ENCODE data around the gene MRTFA.

MRTFA gene

GRCh38 chr22:40479126-40479800 lies 157.3 kb downstream of the MRTFA start:
- Histone ChIP-seq H3K27ac (no peak overlapping the region), H3K79me2 (peaks cover 12% of the 10 kb centered on the region), H3K9ac (no peak overlapping the region), H3K4me1 (peaks cover 4% of the 10 kb centered on the region), H2AFZ (no peak overlapping the region), H3K4me3 (ENCODE audit: low read depth, low read length) (no peak overlapping the region), H3K9me3 (ENCODE audit: control insufficient read depth, low read length) (no peaks in the 10 kb centered on the region), H3K36me3 (ENCODE audit: control insufficient read depth, insufficient read depth, low read length) (no peaks in the 10 kb centered on the region), H3K27me3 (ENCODE audit: control insufficient read depth, insufficient read depth, low read length) (no peaks in the 10 kb centered on the region), H3K4me2 (ENCODE audit: low read length) (no peak overlapping the region)
- TF ChIP-seq CTCF (IDR thresholded peaks at IDR 0.05): no peak

- Histone ChIP-seq H3K36me3 (ENCODE audit: control insufficient read depth, insufficient read depth, low read length) (no peaks in the 10 kb centered on the region), H3K79me2 (peaks cover 12% of the 10 kb centered on the region), H3K9me3 (ENCODE audit: control insufficient read depth, low read length) (no peaks in the 10 kb centered on the region), H3K27me3 (ENCODE audit: control insufficient read depth, insufficient read depth, low read length) (no peaks in the 10 kb centered on the region), H3K4me2 (ENCODE audit: low read length) (no peak overlapping the region), H3K4me3 (ENCODE audit: low read depth, low read length) (no peak overlapping the region), H3K27ac (no peak overlapping the region), H3K4me1 (peaks cover 4% of the 10 kb centered on the region), H2AFZ (no peak overlapping the region), H3K9ac (no peak overlapping the region)
- TF ChIP-seq CTCF (IDR thresholded peaks at IDR 0.05): no peak
Measured at GRCh38 chr22:40478338-40479125, 158.0 kb downstream of the MRTFA start.

- peak overlapping the region; percentile 6 for H3K4me2 ChIP-seq (ENCODE audit: low read length)
- peaks cover 12% of the 10 kb centered on the region for H3K79me2 ChIP-seq
- no peak overlapping the region for H2AFZ ChIP-seq
- H3K27me3 ChIP-seq (ENCODE audit: control insufficient read depth, insufficient read depth, low read length): no peaks in the 10 kb centered on the region
- H3K4me3 ChIP-seq (ENCODE audit: low read depth, low read length): no peak overlapping the region
- no peaks in the 10 kb centered on the region for H3K9me3 ChIP-seq (ENCODE audit: control insufficient read depth, low read length)
- H3K36me3 ChIP-seq (ENCODE audit: control insufficient read depth, insufficient read depth, low read length): no peaks in the 10 kb centered on the region
- no peak for TF ChIP-seq CTCF (IDR thresholded peaks at IDR 0.05)
- H3K27ac ChIP-seq: no peak overlapping the region
- H3K4me1 ChIP-seq: peaks cover 4% of the 10 kb centered on the region
- no peak overlapping the region for H3K9ac ChIP-seq
Measured at GRCh38 chr22:40477683-40478337, 158.7 kb downstream of the MRTFA start.

GRCh38 chr22:40476341-40476740 lies 160.2 kb downstream of the MRTFA start:
- Histone ChIP-seq H2AFZ (no peak overlapping the region), H3K4me1 (peaks cover 4% of the 10 kb centered on the region), H3K4me2 (ENCODE audit: low read length) (no peak overlapping the region), H3K9ac (no peak overlapping the region), H3K27me3 (ENCODE audit: control insufficient read depth, insufficient read depth, low read length) (no peaks in the 10 kb centered on the region), H3K36me3 (ENCODE audit: control insufficient read depth, insufficient read depth, low read length) (no peaks in the 10 kb centered on the region), H3K79me2 (peaks cover 12% of the 10 kb centered on the region), H3K27ac (no peak overlapping the region), H3K4me3 (ENCODE audit: low read depth, low read length) (no peak overlapping the region), H3K9me3 (ENCODE audit: control insufficient read depth, low read length) (no peaks in the 10 kb centered on the region)
- TF ChIP-seq CTCF (IDR thresholded peaks at IDR 0.05): no peak

All from parathyroid adenoma (tissue), 2 donors.